ENCODE results near the gene ADAMTSL5.

- TF ChIP-seq TBL1XR1 (IDR thresholded peaks at IDR 0.05; ENCODE audit: low read length in 2 of 2) (no peak), SUPT5H (IDR thresholded peaks at IDR 0.05) (no peak), ARID3A (IDR thresholded peaks at IDR 0.05; ENCODE audit: borderline replicate concordance, low read depth, low read length) (no peak), ZFX (CRISPR knock-in tag; IDR thresholded peaks at IDR 0.05) (no peak), HDAC2 (IDR thresholded peaks at IDR 0.05) (no peak)
Observed at GRCh38 chr19:1474765-1475351, 38.0 kb downstream of the ADAMTSL5 start.
